ENCODE results near the gene SMYD3. TPM values are rescaled to one million over a fixed set of nuclear protein-coding genes. Genes with fewer than 3 reads are reported as not detected.

Gene SMYD3
- total and polyA plus RNA-seq, 2 donors (not counting 3 experiments of a cell fraction or from before 2014, with no cell fraction given): 16.0 to 32.1 TPM

GRCh38 chr1:245965398-245965797 is 541.7 kb downstream of the SMYD3 start:
- Histone ChIP-seq H3K79me2 (ENCODE audit: control insufficient read depth, insufficient read depth, low read length) (no peaks in the 10 kb centered on the region), H3K4me1 (ENCODE audit: control insufficient read depth, extremely low read depth, insufficient read depth, low read length) (no peaks in the 10 kb centered on the region), H3K4me2 (ENCODE audit: insufficient read depth, low read length) (no peak overlapping the region), H4K20me1 (replicated peaks; ENCODE audit: control insufficient read depth, extremely low read depth, insufficient read depth, low read length) (no peaks in the 10 kb centered on the region), H3K9ac (replicated peaks; ENCODE audit: extremely low read depth, insufficient read depth, low read length) (no peak overlapping the region), H3K27me3 (ENCODE audit: control insufficient read depth in 2 of 2, insufficient read depth in 2 of 2, low read length in 2 of 2) (no peaks in the 10 kb centered on the region), H3K9me1 (replicated peaks; ENCODE audit: control insufficient read depth, extremely low read depth, insufficient read depth, low read length) (no peaks in the 10 kb centered on the region), H2AFZ (ENCODE audit: low read depth, low read length) (no peak overlapping the region), H3K9me3 (replicated peaks; ENCODE audit: control insufficient read depth, insufficient read depth, low read length) (no peaks in the 10 kb centered on the region), H3K36me3 (ENCODE audit: control insufficient read depth in 2 of 2, extremely low read depth in 1 of 2, insufficient read depth in 2 of 2, low read length in 2 of 2) (no peaks in the 10 kb centered on the region), H3K27ac (ENCODE audit: insufficient read depth, low read depth, low read length) (no peak overlapping the region), H3K4me3 (replicated peaks in 1 of 3; ENCODE audit: insufficient read depth in 1 of 3, low read depth in 1 of 3, low read length in 3 of 3) (no peak overlapping the region)
- CTCF ChIA-PET: no interaction called here
- intact Hi-C loops (cut with micrococcal nuclease) (no loop called here), dilution Hi-C loops (cut with MboI; ENCODE audit: extremely low pct_ligation_motif_present, low sequenced_read_pairs) (no loop called here)
- POLR2A ChIA-PET: no interaction called here
- no TSS peak for BruUV-seq (replicated peaks)
- DNase-seq (ENCODE audit: low read depth, low spot score) (no peak), FAIRE-seq (no peak)
- TF ChIP-seq POLR2A (IDR thresholded peaks at IDR 0.05; ENCODE audit: low read depth, low read length): no peak
- TF ChIP-seq JUN (IDR thresholded peaks at IDR 0.05; ENCODE audit: borderline replicate concordance, insufficient read depth, insufficient read length, low read depth): no peak
- TF ChIP-seq MAX (IDR thresholded peaks at IDR 0.05; ENCODE audit: insufficient read depth, insufficient read length): no peak
- TF ChIP-seq EZH2 (IDR thresholded peaks at IDR 0.05; ENCODE audit: borderline replicate concordance, low read depth, low read length, severe bottlenecking): no peak
- no peak for TF ChIP-seq POLR2AphosphoS5 (IDR thresholded peaks at IDR 0.05; ENCODE audit: insufficient read depth, low read depth, low read length)
- no peak for TF ChIP-seq MYC (IDR thresholded peaks at IDR 0.05; ENCODE audit: low read depth, low read length)
- TF ChIP-seq FOS (IDR thresholded peaks at IDR 0.05; ENCODE audit: borderline replicate concordance, insufficient read depth, low read length): no peak
- no peak for TF ChIP-seq GATA2 (IDR thresholded peaks at IDR 0.05; ENCODE audit: insufficient read depth, insufficient read length, low read depth, low read length)
- TF ChIP-seq CTCF (IDR thresholded peaks at IDR 0.05; ENCODE audit: extremely low read depth in 1 of 2, insufficient read depth in 1 of 2, low read depth in 1 of 2, low read length in 2 of 2): no peak
